ENCODE results near the gene PLCL1. TPM values are rescaled to one million over a fixed set of nuclear protein-coding genes. Genes with fewer than 3 reads are reported as not detected.

PLCL1 gene
- total RNA-seq, 1 experiment from 2014 or later: 0.07 TPM

- peaks cover 23% of the 10 kb centered on the region for H3K9me3 Mint-ChIP-seq
- DNase-seq (ENCODE audit: low spot score) (no peak), ATAC-seq (no peak)
- ChIA-PET POLR2A (no interaction called here), CTCF (no interaction called here)
- no peaks in the 10 kb centered on the region for H3K27me3 Mint-ChIP-seq (ENCODE audit: low read depth)
- H3K4me3 Mint-ChIP-seq: no peak overlapping the region
- no peak overlapping the region for H3K27ac Mint-ChIP-seq
- H3K36me3 Mint-ChIP-seq: peaks cover 4% of the 10 kb centered on the region
- peaks cover 12% of the 10 kb centered on the region for H3K4me1 Mint-ChIP-seq
- TF ChIP-seq ELF4 (CRISPR knock-in tag; IDR thresholded peaks at IDR 0.05; ENCODE audit: low read depth): no peak
- TF ChIP-seq CTCF (IDR thresholded peaks at IDR 0.05): no peak
- TF ChIP-seq CBFB (CRISPR knock-in tag; IDR thresholded peaks at IDR 0.05; ENCODE audit: low read depth): no peak
- TF ChIP-seq CREM (CRISPR knock-in tag; IDR thresholded peaks at IDR 0.05): no peak
- TF ChIP-seq, protein P1, sequence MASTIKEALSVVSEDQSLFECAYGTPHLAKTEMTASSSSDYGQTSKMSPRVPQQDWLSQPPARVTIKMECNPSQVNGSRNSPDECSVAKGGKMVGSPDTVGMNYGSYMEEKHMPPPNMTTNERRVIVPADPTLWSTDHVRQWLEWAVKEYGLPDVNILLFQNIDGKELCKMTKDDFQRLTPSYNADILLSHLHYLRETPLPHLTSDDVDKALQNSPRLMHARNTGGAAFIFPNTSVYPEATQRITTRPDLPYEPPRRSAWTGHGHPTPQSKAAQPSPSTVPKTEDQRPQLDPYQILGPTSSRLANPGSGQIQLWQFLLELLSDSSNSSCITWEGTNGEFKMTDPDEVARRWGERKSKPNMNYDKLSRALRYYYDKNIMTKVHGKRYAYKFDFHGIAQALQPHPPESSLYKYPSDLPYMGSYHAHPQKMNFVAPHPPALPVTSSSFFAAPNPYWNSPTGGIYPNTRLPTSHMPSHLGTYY (CRISPR knock-in tag; IDR thresholded peaks at IDR 0.05): no peak
- no peak for TF ChIP-seq ARID4B (CRISPR knock-in tag; IDR thresholded peaks at IDR 0.05; ENCODE audit: borderline replicate concordance)
- no peak for TF ChIP-seq IRF1 (CRISPR knock-in tag; IDR thresholded peaks at IDR 0.05)
- no peak for TF ChIP-seq GRHL2 (CRISPR knock-in tag; IDR thresholded peaks at IDR 0.05; ENCODE audit: insufficient replicate concordance, severe bottlenecking)
- TF ChIP-seq MYBL2 (CRISPR knock-in tag; IDR thresholded peaks at IDR 0.05): no peak
- TF ChIP-seq ZNF138 (CRISPR knock-in tag; conservative IDR thresholded peaks at IDR 0.05): no peak
Measured at GRCh38 chr2:197986977-197987376, 182.6 kb downstream of the PLCL1 start.

- Mint-ChIP-seq H3K27ac (no peak overlapping the region), H3K36me3 (peaks cover 4% of the 10 kb centered on the region), H3K4me1 (peaks cover 7% of the 10 kb centered on the region; the same call in 1 of the 2 replicates), H3K27me3 (ENCODE audit: low read depth) (no peaks in the 10 kb centered on the region; the same call in 1 of the 2 replicates), H3K9me3 (peaks cover 23% of the 10 kb centered on the region), H3K4me3 (no peak overlapping the region)
- CTCF ChIA-PET: no interaction called here
- DNase-seq (ENCODE audit: low spot score) (no peak), ATAC-seq (no peak)
- POLR2A ChIA-PET: no interaction called here
- TF ChIP-seq, protein P2, sequence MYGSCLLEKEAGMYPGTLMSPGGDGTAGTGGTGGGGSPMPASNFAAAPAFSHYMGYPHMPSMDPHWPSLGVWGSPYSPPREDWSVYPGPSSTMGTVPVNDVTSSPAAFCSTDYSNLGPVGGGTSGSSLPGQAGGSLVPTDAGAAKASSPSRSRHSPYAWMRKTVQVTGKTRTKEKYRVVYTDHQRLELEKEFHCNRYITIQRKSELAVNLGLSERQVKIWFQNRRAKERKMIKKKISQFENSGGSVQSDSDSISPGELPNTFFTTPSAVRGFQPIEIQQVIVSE (CRISPR knock-in tag; IDR thresholded peaks at IDR 0.05; ENCODE audit: borderline replicate concordance): no peak
- TF ChIP-seq PRDM15 (CRISPR knock-in tag; IDR thresholded peaks at IDR 0.05) (no peak), RORB (CRISPR knock-in tag; IDR thresholded peaks at IDR 0.05) (no peak)
- TF ChIP-seq, protein P3, sequence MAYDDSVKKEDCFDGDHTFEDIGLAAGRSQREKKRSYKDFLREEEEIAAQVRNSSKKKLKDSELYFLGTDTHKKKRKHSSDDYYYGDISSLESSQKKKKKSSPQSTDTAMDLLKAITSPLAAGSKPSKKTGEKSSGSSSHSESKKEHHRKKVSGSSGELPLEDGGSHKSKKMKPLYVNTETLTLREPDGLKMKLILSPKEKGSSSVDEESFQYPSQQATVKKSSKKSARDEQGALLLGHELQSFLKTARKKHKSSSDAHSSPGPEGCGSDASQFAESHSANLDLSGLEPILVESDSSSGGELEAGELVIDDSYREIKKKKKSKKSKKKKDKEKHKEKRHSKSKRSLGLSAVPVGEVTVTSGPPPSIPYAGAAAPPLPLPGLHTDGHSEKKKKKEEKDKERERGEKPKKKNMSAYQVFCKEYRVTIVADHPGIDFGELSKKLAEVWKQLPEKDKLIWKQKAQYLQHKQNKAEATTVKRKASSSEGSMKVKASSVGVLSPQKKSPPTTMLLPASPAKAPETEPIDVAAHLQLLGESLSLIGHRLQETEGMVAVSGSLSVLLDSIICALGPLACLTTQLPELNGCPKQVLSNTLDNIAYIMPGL (CRISPR knock-in tag; IDR thresholded peaks at IDR 0.05): no peak
Measured at GRCh38 chr2:197990356-197990755, 186.0 kb downstream of the PLCL1 start.

Data from WTC11 (cell line).